GM11168 (cell line): Measurements from ENCODE around the gene JPH4.

Experiments
- in situ Hi-C: fragments of 300-500 bp; cut with MboI; formaldehyde crosslinking; loops from one replicate; pipeline ENCODE4 v1.12.0; 2022; ENCODE audit warnings: low sequenced_read_pairs; ENCODE audit not compliant: unreplicated experiment

The JPH4 gene

DNA sequence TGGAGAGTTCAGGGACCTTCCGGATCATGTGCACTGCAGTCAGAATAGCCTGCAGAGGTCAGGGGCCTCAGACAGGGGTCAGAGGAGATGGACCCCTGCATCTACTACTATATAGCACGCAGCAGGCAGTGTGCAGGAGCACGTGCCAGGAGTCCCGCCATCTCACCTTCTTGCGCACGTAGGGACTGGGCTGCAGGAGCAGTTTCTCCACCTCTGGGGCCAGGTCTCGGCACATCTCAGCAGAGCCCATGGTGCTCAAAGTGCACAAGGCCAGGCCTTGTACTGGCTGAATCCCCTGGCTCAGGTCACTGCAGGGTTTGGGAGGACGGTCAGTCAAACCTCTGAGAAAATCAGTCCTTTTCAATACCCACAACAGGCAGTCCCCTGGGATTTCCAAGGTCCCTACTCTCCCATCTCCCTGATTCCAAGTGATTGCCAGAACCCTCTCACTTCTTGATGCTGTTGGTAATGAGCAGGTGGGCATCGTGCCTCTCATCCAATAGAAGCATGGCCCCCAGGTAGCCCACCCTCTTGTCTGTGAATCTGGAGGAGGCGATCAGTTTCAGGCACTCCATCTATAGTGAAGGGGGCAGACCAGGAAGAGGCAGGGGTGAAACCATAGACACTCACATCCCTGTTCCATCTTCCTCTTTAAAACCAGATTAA lies 12.3 kb downstream of the JPH4 start:
- in situ Hi-C loops: no loop called here

DNA sequence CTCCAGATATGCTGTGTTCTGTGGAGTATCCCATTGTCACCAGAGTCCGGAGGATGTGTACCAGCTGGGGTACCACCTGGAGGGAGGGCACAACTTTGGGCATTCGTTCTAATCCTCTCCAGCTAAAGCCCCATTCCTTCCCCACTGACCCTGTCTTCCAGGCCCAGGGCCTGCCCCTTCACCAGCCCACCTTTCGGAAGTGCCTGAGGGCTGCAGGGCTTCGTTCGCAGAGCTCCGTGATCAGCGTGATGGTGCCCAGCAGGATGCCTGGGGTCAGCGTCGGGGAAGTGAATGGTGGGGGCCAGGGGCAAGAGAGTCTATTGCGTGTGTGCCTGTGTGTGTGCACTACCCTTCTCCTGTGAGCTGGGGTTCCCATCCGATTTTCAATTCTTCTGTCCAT lies 13.0 kb downstream of the JPH4 start:
- in situ Hi-C loops: no loop called here

DNA sequence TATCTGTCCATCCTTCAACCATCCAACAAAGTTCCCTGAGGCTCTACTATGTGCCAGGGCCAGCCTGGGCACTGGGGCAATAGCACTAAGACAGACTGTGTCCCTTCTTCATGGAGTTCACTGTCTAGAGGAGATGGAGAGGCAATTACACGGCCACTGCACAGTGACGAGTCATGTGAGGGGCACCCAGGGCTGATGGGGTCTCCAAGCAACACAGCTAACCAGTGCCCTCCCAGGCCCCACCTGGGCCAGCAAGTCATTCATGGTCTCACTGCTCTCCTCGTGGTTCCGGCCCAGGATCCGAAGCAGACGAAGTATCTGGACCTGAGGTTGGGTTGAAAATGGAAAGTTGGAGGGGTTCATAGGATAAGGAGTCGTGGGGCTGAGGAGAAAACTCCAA lies 13.7 kb downstream of the JPH4 start:
- in situ Hi-C loops: no loop called here

DNA sequence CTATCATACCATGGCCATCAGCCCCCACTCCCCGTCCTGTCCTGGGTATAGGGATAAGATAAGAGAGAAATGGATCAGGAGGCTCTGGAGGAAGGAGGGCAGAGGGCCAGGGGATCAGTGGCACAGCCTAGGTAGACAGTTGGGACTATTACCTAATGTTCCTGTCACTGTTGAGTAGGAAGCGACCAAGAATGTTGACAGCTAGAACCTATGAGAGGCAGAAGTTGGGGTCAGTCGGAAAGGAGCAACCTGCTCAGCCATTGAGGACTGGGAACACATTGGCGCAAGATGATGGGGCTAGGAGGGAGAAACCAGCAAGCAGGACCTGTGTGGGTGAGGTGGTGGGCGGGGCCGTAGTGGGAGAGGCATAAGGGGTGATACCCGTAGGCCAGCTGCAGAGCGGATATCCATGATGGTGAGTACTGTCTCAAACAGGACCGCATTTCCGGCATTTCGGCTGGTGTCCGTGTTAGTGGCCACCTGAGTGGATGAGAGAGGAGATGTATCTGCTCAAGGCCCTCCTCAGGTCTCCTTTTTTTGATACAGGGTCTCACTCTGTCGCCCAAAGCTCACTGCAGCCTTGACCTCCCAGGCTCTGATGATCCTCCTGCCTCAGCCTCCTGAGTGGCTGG lies 14.3 kb downstream of the JPH4 start:
- in situ Hi-C loops: no loop called here

DNA sequence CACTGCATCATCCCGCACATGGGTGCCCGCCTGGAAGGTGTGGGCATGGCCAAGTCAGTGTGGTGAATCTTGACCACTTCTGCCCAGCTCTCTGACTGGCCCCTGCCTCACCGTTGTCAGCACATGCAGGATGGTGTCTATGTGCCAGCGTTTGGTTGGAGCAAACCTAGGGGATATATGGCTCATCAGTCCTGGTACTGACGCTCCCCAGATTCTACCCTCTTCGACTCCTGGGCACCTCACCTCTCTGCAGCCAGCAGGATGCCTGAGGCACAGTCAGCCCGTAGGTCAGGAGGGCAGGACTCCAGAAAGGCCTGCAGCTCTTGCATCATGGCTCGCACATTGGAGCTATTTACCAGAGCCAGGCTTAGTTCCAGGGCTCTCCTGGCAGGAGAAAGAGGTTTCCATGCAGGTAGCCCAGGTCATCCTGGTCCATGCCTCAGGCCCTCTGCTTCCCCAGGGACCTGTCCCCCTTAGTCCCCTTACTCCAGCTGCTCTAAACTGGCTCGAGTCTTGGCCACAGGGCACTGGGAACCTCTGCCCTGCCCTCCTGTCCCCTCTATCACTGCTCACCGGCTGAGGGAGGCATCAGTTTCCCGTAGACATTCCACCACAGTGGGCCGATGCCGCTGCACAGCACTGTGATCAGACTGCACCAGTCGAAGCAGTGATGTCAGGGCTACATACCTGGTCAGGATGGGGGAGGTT lies 15.0 kb downstream of the JPH4 start:
- in situ Hi-C loops: no loop called here

DNA sequence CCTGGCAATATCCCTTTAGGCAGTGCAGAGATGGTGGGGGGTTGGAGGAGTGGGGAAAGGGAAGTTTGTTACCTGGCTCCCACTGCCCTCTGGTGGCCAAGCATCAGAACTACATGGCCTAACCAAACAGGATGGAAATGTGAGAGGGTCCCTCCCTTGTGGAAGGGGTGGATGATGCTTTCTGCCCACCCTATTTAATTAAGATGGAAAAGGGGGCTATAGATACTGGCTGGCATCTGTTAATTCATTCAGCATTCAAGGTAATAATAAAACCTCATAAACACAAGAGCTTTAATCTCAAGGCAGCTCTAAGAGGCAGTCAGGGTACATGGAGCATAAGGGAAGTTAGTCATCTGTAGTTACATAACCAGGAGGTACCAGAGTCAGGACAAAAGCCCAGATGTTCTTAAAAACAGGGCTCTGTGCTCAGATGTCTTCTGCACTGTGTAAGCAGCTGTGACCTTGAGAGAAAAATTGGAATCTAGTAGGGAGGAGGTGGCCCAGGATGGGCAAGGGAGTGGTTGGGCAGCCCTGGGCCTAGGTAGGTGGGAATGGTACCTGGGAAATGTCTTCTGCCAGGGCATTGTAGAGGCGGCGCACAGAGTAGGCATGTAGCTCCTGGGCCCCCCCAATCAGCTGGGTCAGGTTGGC lies 15.6 kb downstream of the JPH4 start:
- in situ Hi-C loops: no loop called here

DNA sequence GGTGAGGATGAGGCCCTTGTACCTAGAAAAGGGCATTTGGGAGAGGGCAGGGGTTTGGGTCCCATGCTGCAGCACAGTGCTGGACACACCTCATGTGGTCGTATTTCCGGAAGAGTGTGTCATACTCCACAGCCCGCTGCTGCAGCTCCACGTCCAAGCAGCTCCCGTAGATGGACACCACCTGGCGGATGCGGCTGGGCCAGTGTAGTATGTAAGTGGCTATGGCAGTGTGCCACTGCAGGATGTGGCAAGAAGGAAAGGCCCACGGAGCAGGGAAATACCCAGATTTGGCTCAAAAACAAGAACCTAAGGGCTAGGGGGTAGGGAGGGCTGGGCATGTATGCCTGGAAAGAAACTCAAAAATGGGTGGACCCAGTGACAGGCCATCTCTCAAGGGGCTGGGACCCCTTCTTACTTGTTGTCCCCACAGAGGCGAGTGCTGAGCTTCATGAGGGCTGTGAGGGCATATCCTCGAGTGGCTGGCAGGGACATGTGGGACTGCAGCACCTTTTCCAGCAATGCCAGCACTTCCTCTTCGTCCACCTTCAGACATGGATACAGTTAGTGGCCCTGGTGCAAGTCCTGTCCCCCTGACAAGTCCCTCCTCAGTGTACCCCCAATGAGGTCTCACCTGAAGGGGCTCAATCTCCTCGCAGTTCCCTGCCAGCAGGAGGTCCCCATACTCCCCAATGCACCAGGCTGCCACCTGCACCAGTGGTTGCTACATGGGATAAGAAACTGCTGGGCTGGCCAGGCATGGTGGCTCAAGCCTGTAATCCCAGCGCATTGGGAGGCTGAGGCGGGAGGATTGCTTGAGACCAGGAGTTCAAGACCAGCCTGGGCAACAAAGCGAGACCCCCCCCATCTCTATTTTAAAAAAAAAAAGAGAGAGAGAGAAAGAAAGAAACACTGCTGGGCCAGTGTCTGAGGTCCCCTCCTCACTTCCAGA lies 16.4 kb downstream of the JPH4 start:
- in situ Hi-C loops: no loop called here

DNA sequence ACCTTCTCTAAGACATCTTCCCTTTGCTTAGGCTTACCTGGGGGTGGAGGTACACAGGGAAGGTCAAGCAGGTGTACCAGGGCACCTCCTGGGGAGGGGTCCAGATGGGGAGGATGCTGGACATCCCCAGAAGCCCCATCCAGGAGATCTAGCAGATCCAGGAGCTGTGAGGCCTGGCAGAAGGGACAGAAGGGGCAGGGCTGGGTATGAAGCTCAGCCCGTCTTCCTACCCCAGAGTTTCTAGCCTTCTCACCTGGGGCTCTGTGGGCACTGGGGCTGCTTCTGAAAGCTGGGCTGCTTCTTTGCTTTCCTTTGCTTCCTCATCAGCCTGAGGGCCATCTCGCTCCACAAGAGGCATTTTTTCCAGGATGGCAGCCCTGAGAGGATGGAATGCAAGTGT lies 17.3 kb downstream of the JPH4 start:
- in situ Hi-C loops: no loop called here

DNA sequence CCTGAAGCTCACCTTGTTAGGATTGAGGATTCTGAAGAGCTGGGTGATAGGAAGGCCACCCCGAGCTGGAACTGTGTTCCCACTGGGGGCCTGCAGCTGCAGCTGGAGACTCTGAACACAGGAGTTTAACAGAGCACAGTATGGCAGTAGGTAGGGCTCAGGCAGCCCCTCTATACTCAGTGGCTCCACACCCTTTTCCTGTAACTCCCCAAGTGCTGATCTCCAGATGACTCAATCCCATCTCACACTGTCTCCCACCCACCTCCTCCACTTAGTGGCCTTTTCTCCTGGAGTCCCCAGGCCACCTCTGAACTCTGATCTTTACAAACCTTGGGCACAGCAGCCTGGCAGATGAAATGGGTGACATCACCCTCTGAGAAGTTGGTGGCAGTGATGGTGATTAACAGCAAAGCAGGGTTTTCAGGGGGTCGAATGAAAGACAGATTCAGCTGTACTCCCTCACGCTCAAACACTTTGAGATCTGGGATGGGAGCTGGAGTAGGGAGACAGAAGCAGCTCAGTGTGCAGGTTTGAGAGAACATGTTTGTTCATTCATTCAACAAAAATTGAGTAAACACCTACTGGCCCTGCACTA lies 18.6 kb downstream of the JPH4 start:
- in situ Hi-C loops: loop anchor here (5.0 kb wide), 1 partner anchor 73 kb away; no protein-coding TSS in a partner anchor

DNA sequence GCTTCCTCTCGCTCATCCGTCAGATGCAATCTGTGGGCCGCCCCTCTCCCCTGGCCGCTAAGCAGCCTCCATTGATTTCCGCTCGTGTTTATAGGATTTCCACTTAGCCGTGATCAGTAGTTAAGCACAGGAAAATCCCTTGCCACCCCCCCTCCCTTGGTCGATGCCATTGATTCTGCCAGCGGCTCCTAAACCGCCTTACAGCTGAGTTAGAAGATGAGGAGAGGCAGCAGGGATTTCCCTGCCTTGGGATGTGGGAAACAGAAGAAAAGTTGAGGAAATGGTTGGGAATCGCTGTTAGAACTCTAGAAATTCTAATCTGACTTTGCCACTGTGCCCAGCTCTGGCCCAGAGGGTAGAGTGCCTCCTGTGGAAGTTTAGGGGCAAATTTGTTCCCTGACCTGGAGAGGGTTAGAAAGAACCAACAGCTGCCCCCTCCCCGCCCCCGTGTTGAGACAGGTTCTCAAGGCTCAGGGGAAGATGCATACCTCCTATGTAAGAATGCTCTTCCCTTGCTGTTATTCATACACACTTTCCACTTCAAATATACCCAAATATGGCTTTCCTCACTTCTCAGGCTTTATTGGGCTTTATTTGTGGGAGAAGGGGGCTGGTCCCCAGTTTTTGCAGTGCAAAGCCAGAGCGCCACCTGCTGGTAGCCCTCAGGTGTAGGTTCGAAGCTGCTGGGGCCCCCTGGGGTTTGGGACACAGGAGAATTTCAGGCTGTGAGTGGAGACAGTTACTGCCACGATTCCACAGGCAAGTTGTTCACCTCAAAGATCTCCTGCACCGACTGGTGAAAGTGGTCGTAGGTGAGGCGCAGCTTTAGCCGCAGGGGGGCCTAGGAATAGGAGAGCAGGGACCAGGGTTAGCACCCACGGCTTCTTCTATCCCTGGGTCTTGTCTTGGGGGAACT lies 19.3 kb downstream of the JPH4 start:
- in situ Hi-C loops: loop anchor here (5.0 kb wide), 1 partner anchor 72 kb away; no protein-coding TSS in a partner anchor

DNA sequence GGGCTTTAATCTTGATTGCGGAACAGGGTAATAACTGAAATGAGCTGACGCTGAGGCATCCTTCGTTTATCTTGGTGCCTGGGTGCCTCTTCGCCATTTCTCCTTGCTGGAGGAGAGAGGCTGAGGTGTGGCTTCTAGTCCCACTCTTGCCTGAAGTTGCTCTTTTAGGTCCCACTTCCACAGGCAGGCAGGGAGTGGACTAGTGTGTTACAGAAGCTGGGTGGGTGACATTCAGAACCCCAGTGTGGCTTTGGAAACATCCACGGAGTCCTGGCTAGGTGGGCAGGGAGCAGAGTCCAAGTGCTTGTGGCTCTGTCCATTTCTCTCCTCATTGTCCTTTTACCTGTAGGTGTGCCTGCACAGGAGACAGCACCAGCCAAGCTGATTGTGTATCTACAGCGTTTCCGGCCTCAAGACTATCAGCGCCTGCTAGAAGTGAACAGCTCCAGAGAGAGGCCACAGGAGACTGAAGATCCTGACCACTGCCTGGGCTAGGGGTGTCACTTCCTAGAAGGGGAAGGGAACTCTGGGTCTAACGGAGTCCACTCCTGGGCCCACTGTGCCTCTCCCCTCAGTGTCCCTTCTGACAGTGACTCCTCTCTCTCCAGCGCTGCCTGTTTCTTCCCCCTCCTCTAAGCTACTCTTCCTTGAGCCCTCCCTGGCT lies 20.1 kb downstream of the JPH4 start:
- in situ Hi-C loops: loop anchor here (5.0 kb wide), 1 partner anchor 71 kb away; no protein-coding TSS in a partner anchor

DNA sequence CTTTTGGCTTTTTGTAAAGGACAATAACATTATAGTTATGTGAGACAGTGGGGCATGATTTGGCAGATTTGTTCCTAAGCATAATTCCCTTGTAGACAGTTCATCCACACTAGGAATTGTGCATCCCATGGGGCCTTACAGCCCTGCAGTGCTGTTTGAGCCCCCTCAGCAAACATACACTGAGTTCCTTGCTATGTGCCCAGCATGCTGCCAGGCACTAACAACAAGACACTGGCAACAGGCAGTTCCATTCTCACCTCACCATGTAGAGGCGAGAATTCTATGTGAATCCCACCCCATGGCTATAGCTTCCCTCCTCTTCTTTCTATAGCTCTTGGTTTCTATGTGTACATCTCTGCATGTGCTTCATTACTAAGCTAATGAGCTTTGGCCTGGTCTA lies 20.6 kb downstream of the JPH4 start:
- in situ Hi-C loops: loop anchor here (5.0 kb wide), 1 partner anchor 71 kb away; no protein-coding TSS in a partner anchor

DNA sequence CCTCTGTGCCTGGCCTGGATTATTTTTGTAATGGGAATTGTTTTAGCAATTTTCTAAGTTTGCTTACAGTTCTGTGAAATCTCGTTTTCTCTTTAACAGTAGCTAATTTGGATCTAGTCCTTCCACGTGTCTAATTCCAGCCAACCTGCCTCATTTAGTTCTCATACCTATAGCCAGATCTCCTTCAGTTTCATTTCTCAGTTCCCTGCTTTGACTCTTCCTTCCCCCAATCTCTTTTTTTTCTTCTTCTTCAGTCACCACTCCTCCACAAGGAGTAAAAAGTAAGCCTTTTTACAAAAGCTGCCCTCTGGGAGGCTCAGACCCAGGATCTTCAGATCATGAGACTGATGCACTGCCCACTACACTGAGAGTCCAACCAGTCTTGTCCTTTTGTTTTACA lies 21.1 kb downstream of the JPH4 start:
- in situ Hi-C loops: loop anchor here (5.0 kb wide), 1 partner anchor 70 kb away; no protein-coding TSS in a partner anchor

DNA sequence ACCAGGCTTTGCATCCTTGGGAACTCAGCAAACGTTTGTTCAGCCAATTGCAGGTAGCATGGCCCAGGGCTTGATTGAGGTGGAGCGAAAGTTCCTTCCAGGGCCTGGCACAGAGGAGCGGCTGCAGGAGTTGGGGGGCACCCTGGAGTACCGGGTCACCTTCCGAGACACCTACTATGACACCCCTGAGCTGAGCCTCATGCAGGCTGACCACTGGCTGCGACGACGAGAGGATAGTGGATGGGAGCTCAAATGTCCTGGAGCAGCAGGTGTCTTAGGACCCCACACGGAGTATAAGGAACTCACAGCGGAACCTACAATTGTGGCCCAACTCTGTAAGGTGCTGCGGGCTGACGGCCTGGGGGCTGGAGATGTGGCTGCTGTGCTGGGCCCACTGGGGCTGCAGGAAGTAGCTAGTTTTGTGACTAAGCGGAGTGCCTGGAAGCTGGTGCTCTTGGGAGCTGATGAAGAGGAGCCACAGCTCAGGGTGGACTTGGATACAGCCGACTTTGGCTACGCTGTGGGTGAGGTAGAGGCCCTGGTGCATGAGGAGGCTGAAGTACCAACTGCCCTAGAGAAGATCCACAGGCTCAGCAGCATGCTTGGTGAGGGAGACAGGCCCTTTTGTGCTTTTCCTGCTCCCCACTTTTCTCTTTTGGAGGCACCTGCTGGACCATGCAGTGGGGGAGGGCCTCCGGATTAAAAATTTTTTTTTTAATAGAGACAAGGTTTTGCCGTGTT lies 21.7 kb downstream of the JPH4 start:
- in situ Hi-C loops: loop anchor here (5.0 kb wide), 1 partner anchor 70 kb away; no protein-coding TSS in a partner anchor

DNA sequence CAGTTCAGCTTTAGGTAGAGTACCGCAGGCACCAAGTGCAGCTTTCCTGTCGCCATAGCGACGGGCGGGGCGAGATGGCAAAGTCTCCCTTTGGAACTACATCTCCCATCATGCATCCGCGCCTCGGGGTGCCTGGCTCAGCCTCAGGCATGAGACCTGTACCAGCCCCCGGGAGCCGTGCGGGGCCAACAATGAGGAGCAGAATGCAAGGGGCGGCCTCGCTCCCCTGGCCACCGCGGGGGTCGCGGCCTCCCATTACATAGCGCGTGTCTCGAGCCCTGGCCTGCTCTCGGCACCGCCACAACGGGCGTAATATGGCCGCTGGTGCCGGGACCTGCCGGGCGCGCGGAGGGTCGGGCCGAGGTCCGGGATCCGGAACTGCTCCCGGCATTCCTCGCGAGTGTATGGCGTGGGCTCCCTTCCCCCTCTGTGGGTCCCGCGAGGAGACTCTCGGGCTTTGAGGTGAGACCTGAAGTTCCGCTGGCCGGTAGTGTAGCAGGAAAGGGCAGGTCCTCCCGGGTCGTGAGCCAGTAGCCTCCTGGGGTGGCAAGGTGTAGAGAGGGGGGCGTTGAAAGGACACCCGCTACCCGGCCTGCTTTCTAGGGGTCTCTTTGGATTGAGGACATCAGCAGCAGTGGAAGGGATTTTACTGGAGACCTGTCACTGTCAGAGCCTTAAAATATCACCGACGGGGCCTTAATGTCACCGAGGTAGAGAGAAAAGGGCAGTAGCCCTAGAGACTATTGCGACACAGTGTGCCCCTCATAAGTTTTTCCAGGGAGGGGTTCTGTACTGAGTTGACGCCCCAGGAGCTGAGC lies 22.5 kb downstream of the JPH4 start, which contains the start of gene THTPA:
TSS of gene THTPA (plus strand) at position 390 of the 818 bp plus-strand sequence. CDS start 487 bp downstream, outside the sequence.
- in situ Hi-C loops: loop anchor here (5.0 kb wide), 1 partner anchor 69 kb away; no protein-coding TSS in a partner anchor

DNA sequence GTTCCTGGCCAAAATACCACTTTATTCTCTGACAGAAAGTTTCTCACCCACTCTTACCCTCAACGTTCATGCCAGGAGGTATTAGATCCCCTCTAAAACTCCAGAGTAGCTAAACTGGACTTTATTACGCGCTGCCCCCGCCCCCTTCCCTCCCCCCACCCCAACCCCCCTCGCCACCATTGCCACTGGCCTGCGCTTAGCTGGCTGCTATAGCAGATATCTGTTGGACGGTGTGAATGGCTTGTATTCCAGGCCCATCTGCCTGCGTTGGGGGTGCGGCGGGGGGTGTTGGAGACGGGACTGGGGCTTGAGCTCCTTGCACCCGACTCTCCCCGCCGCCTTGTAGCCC lies 23.1 kb downstream of the JPH4 start:
- in situ Hi-C loops: loop anchor here (5.0 kb wide), 1 partner anchor 68 kb away; no protein-coding TSS in a partner anchor
